NCI-H748 (cell line): Measurements from ENCODE around the gene BMP8A.
"Not testable (repeated sequence)": the region's sequence is repeated elsewhere in the genome, so short reads cannot be mapped to it uniquely, and the experiment has no call there.

ENCODE experiments used
- DNase-seq: peaks from one replicate; lab custom pipeline; 2025; ENCODE audit not compliant: unreplicated experiment; lab: John Stamatoyannopoulos, UW

The BMP8A gene

GRCh38 chr1:39491146-39491921 is at the start of gene BMP8A:
BMP8A (plus strand) TSS chr1:39491636; CDS start chr1:39491992, 356 bp downstream.
- peak; percentile 100 for DNase-seq

GRCh38 chr1:39441797-39442196 is 49.6 kb upstream of the BMP8A start:
- DNase-seq, result no peak

GRCh38 chr1:39445573-39445972 is 45.9 kb upstream of the BMP8A start:
- no peak for DNase-seq

- DNase-seq, result no peak
Measured at GRCh38 chr1:39446986-39447567, 44.4 kb upstream of the BMP8A start.

GRCh38 chr1:39450041-39450440 is 41.4 kb upstream of the BMP8A start:
- DNase-seq, result not testable (repeated sequence)

GRCh38 chr1:39450956-39451606 is 40.4 kb upstream of the BMP8A start:
- no peak for DNase-seq

GRCh38 chr1:39452081-39452480 is 39.4 kb upstream of the BMP8A start:
- DNase-seq, result no peak

- DNase-seq, result no peak
Measured at GRCh38 chr1:39452540-39452939, 38.9 kb upstream of the BMP8A start.

- DNase-seq, result no peak
Measured at GRCh38 chr1:39453603-39454002, 37.8 kb upstream of the BMP8A start.

GRCh38 chr1:39458991-39459390 is 32.4 kb upstream of the BMP8A start:
- no peak for DNase-seq

GRCh38 chr1:39462074-39462473 is 29.4 kb upstream of the BMP8A start:
- DNase-seq, result no peak

- no peak for DNase-seq
Measured at GRCh38 chr1:39466413-39467107, 24.9 kb upstream of the BMP8A start.

GRCh38 chr1:39467108-39467720 is 24.2 kb upstream of the BMP8A start:
- DNase-seq, result not testable (repeated sequence)

GRCh38 chr1:39469150-39469549 is 22.3 kb upstream of the BMP8A start:
- no peak for DNase-seq

- no peak for DNase-seq
Measured at GRCh38 chr1:39470040-39470439, 21.4 kb upstream of the BMP8A start.

GRCh38 chr1:39472826-39473225 is 18.6 kb upstream of the BMP8A start:
- DNase-seq, result no peak

GRCh38 chr1:39473324-39473723 is 18.1 kb upstream of the BMP8A start:
- DNase-seq, result no peak

- DNase-seq, result no peak
Measured at GRCh38 chr1:39474810-39475209, 16.6 kb upstream of the BMP8A start.

GRCh38 chr1:39475551-39475950 is 15.9 kb upstream of the BMP8A start:
- DNase-seq, result not testable (repeated sequence)

- no peak for DNase-seq
Measured at GRCh38 chr1:39478126-39478915, 13.1 kb upstream of the BMP8A start.
